HFFc6 (cell line): ENCODE measurements around the gene ITGB1. TPM values are rescaled to one million over a fixed set of nuclear protein-coding genes. Genes with fewer than 3 reads are reported as not detected.

Experiments
- DNase-seq: peaks from one replicate; pipeline ENCODE4 v3.0.0-alpha.2; 2018
- H3K27ac Mint-ChIP-seq: 2 replicates; pipeline ENCODE4 v1.8.0; 2020; ENCODE audit warnings: mild to moderate bottlenecking, mixed read lengths
- H3K27me3 Mint-ChIP-seq: 2 replicates; pipeline ENCODE4 v1.8.0; 2021; ENCODE audit warnings: mild to moderate bottlenecking, moderate library complexity, mixed read lengths; ENCODE audit not compliant: insufficient read depth
- H3K36me3 Mint-ChIP-seq: 2 replicates; pipeline ENCODE4 v1.8.0; 2021; ENCODE audit warnings: low read depth, mixed read lengths
- H3K4me1 Mint-ChIP-seq: 2 replicates; pipeline ENCODE4 v1.8.0; 2020; ENCODE audit warnings: low read depth, mixed read lengths
- H3K4me3 Mint-ChIP-seq: 2 replicates; pipeline ENCODE4 v1.8.0; 2020; ENCODE audit warnings: mild to moderate bottlenecking, moderate library complexity, mixed read lengths
- H3K9me3 Mint-ChIP-seq: 2 replicates; pipeline ENCODE4 v1.8.0; 2020; ENCODE audit warnings: mild to moderate bottlenecking, mixed read lengths
- total RNA-seq, 6 experiments: library from RNA; stranded (reverse); fragmentation: NEBNext Ultra II Directional; extraction: Animal tissue kit (Norgen Biotek cat#: 25700); gene quantifications; 2 replicates in 1 of 6; 3 replicates in 5 of 6; pipeline ENCODE4 v1.2.3, GENCODE V29; 2021
- TF ChIP-seq, protein P1 (sequence below): fragments of 200-600 bp; sonication (generic); IDR thresholded peaks from 2 replicates; pipeline ENCODE4 v1.5.0; 2021; ENCODE audit warnings: antibody characterized with exemption, mild to moderate bottlenecking

Gene ITGB1
- total RNA-seq, 6 experiments from 2014 or later, result 1,442 to 1,960 (median 1,623) TPM

GRCh38 chr10:32955299-32955772 lies 2.7 kb downstream of the ITGB1 start:
- TF ChIP-seq, protein P1, sequence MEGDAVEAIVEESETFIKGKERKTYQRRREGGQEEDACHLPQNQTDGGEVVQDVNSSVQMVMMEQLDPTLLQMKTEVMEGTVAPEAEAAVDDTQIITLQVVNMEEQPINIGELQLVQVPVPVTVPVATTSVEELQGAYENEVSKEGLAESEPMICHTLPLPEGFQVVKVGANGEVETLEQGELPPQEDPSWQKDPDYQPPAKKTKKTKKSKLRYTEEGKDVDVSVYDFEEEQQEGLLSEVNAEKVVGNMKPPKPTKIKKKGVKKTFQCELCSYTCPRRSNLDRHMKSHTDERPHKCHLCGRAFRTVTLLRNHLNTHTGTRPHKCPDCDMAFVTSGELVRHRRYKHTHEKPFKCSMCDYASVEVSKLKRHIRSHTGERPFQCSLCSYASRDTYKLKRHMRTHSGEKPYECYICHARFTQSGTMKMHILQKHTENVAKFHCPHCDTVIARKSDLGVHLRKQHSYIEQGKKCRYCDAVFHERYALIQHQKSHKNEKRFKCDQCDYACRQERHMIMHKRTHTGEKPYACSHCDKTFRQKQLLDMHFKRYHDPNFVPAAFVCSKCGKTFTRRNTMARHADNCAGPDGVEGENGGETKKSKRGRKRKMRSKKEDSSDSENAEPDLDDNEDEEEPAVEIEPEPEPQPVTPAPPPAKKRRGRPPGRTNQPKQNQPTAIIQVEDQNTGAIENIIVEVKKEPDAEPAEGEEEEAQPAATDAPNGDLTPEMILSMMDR, result no peak
- peaks cover 78% of the 10 kb centered on the region for H3K4me1 Mint-ChIP-seq
- peak overlapping the region; percentile 90 for H3K4me3 Mint-ChIP-seq
- H3K9me3 Mint-ChIP-seq, result no peaks in the 10 kb centered on the region
- H3K36me3 Mint-ChIP-seq, result peaks cover 35% of the 10 kb centered on the region
- no peaks in the 10 kb centered on the region; the same call in 1 of the 2 replicates for H3K27me3 Mint-ChIP-seq
- no peak for DNase-seq
- peak overlapping the region; percentile 77 for H3K27ac Mint-ChIP-seq

DNA sequence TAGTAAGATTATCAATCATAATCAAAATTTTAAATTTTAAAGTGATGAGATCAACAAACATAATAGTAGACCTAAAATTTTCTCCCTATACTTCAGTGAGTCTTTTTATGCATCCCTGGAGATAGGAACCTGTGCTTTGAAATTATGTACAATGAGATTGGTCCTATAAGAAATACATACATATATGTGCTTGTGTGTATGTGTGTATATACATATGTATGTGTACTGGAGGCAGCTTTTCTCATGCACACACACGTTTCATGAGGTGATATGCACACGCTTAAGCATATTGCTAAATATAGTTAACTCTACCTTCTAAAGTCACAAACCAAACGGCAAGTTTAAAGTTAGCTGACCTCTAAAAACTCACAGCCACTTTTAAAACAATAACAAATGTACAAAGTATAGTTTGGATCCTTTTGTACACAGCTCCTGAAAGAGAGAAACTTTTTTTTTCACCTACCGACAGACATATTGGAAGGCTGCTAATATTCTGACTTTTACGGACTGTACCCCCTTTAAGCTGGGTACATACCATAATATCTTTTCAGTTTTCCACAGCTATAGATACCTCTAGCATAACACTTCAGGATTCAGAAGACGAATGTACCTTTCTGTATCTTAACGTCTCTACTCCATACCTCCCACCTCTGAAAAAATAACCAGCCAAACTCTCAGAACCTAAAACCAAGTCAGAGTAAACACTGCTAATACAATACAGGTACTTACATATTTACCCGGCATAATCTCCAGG lies 3.3 kb downstream of the ITGB1 start:
- no peak for DNase-seq
- Mint-ChIP-seq H3K9me3 (no peaks in the 10 kb centered on the region), H3K4me3 (peak overlapping the region; percentile 90), H3K4me1 (peaks cover 78% of the 10 kb centered on the region), H3K36me3 (peaks cover 35% of the 10 kb centered on the region), H3K27me3 (no peaks in the 10 kb centered on the region; the same call in 1 of the 2 replicates), H3K27ac (peak overlapping the region; percentile 77)
- TF ChIP-seq, protein P1, result no peak

- H3K36me3 Mint-ChIP-seq, result peaks cover 35% of the 10 kb centered on the region
- no peaks in the 10 kb centered on the region for H3K9me3 Mint-ChIP-seq
- peaks cover 77% of the 10 kb centered on the region for H3K4me1 Mint-ChIP-seq
- H3K27me3 Mint-ChIP-seq, result no peaks in the 10 kb centered on the region; the same call in 1 of the 2 replicates
- DNase-seq, result no peak
- TF ChIP-seq, protein P1, result peak; percentile 10; the same call in 1 of the 2 replicates
- peak overlapping the region; percentile 90 for H3K4me3 Mint-ChIP-seq
- H3K27ac Mint-ChIP-seq, result peak overlapping the region; percentile 77
These were observed 4.0 kb downstream of the ITGB1 start for GRCh38 chr10:32954080-32954479.

GRCh38 chr10:32953277-32953927 lies 4.6 kb downstream of the ITGB1 start:
- peak overlapping the region; percentile 77 for H3K27ac Mint-ChIP-seq
- no peaks in the 10 kb centered on the region for H3K27me3 Mint-ChIP-seq
- H3K4me3 Mint-ChIP-seq, result peak overlapping the region; percentile 90
- H3K4me1 Mint-ChIP-seq, result peaks cover 77% of the 10 kb centered on the region
- peaks cover 35% of the 10 kb centered on the region for H3K36me3 Mint-ChIP-seq
- TF ChIP-seq, protein P1, result no peak
- H3K9me3 Mint-ChIP-seq, result no peaks in the 10 kb centered on the region
- no peak for DNase-seq

GRCh38 chr10:32952541-32953276 lies 5.3 kb downstream of the ITGB1 start:
- H3K36me3 Mint-ChIP-seq, result peaks cover 35% of the 10 kb centered on the region
- peak overlapping the region; percentile 77 for H3K27ac Mint-ChIP-seq
- DNase-seq, result no peak
- H3K9me3 Mint-ChIP-seq, result no peaks in the 10 kb centered on the region
- TF ChIP-seq, protein P1, result no peak
- peak overlapping the region; percentile 90 for H3K4me3 Mint-ChIP-seq
- no peaks in the 10 kb centered on the region for H3K27me3 Mint-ChIP-seq
- peaks cover 84% of the 10 kb centered on the region for H3K4me1 Mint-ChIP-seq
